ENCODE data around the gene RAB10.

The RAB10 gene

GRCh38 chr2:26033818-26034636 lies at the start of gene RAB10:
RAB10 (plus strand) TSS chr2:26034084; CDS start chr2:26034609, 525 bp downstream.
- peaks cover 4% of the 10 kb centered on the region for H3K4me1 ChIP-seq (ENCODE audit: insufficient read depth, poor library complexity, severe bottlenecking)
- DNase-seq (ENCODE audit: low spot score) (peak; percentile 97), ATAC-seq (ENCODE audit: low read depth) (peak; percentile 78)
- peaks cover 32% of the 10 kb centered on the region for H3K36me3 ChIP-seq (ENCODE audit: low read depth)
- no peaks in the 10 kb centered on the region for H3K27me3 ChIP-seq (ENCODE audit: insufficient read depth, poor library complexity, severe bottlenecking)
- H3K9me3 ChIP-seq (ENCODE audit: severe bottlenecking), result no peaks in the 10 kb centered on the region
- TF ChIP-seq CTCF (IDR thresholded peaks at IDR 0.05; ENCODE audit: poor library complexity, severe bottlenecking), result no peak
- peak within 1 kb of the TSS; percentile 68 for H3K4me3 ChIP-seq (ENCODE audit: severe bottlenecking)
- peak within 1 kb of the TSS; percentile 93 for H3K27ac ChIP-seq (ENCODE audit: poor library complexity, severe bottlenecking)

GRCh38 chr2:25988134-25988533 lies 45.8 kb upstream of the RAB10 start:
- Histone ChIP-seq H3K4me1 (ENCODE audit: insufficient read depth, poor library complexity, severe bottlenecking) (peaks cover 6% of the 10 kb centered on the region), H3K36me3 (ENCODE audit: low read depth) (no peaks in the 10 kb centered on the region), H3K9me3 (ENCODE audit: severe bottlenecking) (no peaks in the 10 kb centered on the region), H3K27me3 (ENCODE audit: insufficient read depth, poor library complexity, severe bottlenecking) (no peaks in the 10 kb centered on the region), H3K27ac (ENCODE audit: poor library complexity, severe bottlenecking) (no peak overlapping the region), H3K4me3 (ENCODE audit: severe bottlenecking) (no peak overlapping the region)
- no peak for TF ChIP-seq CTCF (IDR thresholded peaks at IDR 0.05; ENCODE audit: poor library complexity, severe bottlenecking)
- ATAC-seq (ENCODE audit: low read depth) (no peak), DNase-seq (ENCODE audit: low spot score) (no peak)

GRCh38 chr2:25989154-25989553 lies 44.7 kb upstream of the RAB10 start:
- DNase-seq (ENCODE audit: low spot score) (no peak), ATAC-seq (ENCODE audit: low read depth) (no peak)
- H3K4me3 ChIP-seq (ENCODE audit: severe bottlenecking), result no peak overlapping the region
- peaks cover 6% of the 10 kb centered on the region for H3K4me1 ChIP-seq (ENCODE audit: insufficient read depth, poor library complexity, severe bottlenecking)
- no peak for TF ChIP-seq CTCF (IDR thresholded peaks at IDR 0.05; ENCODE audit: poor library complexity, severe bottlenecking)
- H3K9me3 ChIP-seq (ENCODE audit: severe bottlenecking), result no peaks in the 10 kb centered on the region
- no peaks in the 10 kb centered on the region for H3K27me3 ChIP-seq (ENCODE audit: insufficient read depth, poor library complexity, severe bottlenecking)
- no peaks in the 10 kb centered on the region for H3K36me3 ChIP-seq (ENCODE audit: low read depth)
- H3K27ac ChIP-seq (ENCODE audit: poor library complexity, severe bottlenecking), result no peak overlapping the region

- Histone ChIP-seq H3K9me3 (ENCODE audit: severe bottlenecking) (no peaks in the 10 kb centered on the region), H3K4me3 (ENCODE audit: severe bottlenecking) (no peak overlapping the region), H3K4me1 (ENCODE audit: insufficient read depth, poor library complexity, severe bottlenecking) (peaks cover 6% of the 10 kb centered on the region), H3K27me3 (ENCODE audit: insufficient read depth, poor library complexity, severe bottlenecking) (no peaks in the 10 kb centered on the region), H3K36me3 (ENCODE audit: low read depth) (no peaks in the 10 kb centered on the region), H3K27ac (ENCODE audit: poor library complexity, severe bottlenecking) (peak overlapping the region; percentile 66)
- TF ChIP-seq CTCF (IDR thresholded peaks at IDR 0.05; ENCODE audit: poor library complexity, severe bottlenecking), result no peak
- ATAC-seq (ENCODE audit: low read depth), result peak; percentile 62
- DNase-seq (ENCODE audit: low spot score), result no peak
Observed at GRCh38 chr2:25991965-25992364, 41.9 kb upstream of the RAB10 start.

GRCh38 chr2:25992556-25992955 lies 41.3 kb upstream of the RAB10 start:
- no peak for DNase-seq (ENCODE audit: low spot score)
- H3K27ac ChIP-seq (ENCODE audit: poor library complexity, severe bottlenecking), result peak overlapping the region; percentile 66
- no peaks in the 10 kb centered on the region for H3K36me3 ChIP-seq (ENCODE audit: low read depth)
- TF ChIP-seq CTCF (IDR thresholded peaks at IDR 0.05; ENCODE audit: poor library complexity, severe bottlenecking), result no peak
- H3K4me3 ChIP-seq (ENCODE audit: severe bottlenecking), result no peak overlapping the region
- no peaks in the 10 kb centered on the region for H3K9me3 ChIP-seq (ENCODE audit: severe bottlenecking)
- no peak for ATAC-seq (ENCODE audit: low read depth)
- H3K27me3 ChIP-seq (ENCODE audit: insufficient read depth, poor library complexity, severe bottlenecking), result no peaks in the 10 kb centered on the region
- H3K4me1 ChIP-seq (ENCODE audit: insufficient read depth, poor library complexity, severe bottlenecking), result peaks cover 9% of the 10 kb centered on the region
